ENCODE measurements around the gene DPH5. TPM values are rescaled to one million over a fixed set of nuclear protein-coding genes. Genes with fewer than 3 reads are reported as not detected.

DPH5 gene
- total and polyA plus RNA-seq, 2 donors (not counting 1 experiment from before 2014, with no cell fraction given), result 33.0 to 42.5 TPM

- no peak overlapping the region for H3K9ac ChIP-seq (ENCODE audit: low read length)
- Mint-ChIP-seq H3K4me1 (peaks cover 70% of the 10 kb centered on the region), H3K27ac (peak overlapping the region; percentile 47), H3K4me3 (peak overlapping the region; percentile 14), H3K9me3 (ENCODE audit: insufficient read depth) (peaks cover 1% of the 10 kb centered on the region), H3K27me3 (no peaks in the 10 kb centered on the region)
- no peak for TF ChIP-seq EZH2 (IDR thresholded peaks at IDR 0.05; ENCODE audit: borderline replicate concordance, insufficient read depth, low read depth, low read length, poor library complexity, severe bottlenecking)
- TF ChIP-seq CTCF (IDR thresholded peaks at IDR 0.05), result no peak
- ChIA-PET CTCF (interaction anchor here (0.7 to 2.6 kb wide), 2 partner anchors 43 to 257 kb away, joined by 3 to 9 read pairs; no protein-coding TSS in a partner anchor), POLR2A (interaction anchor here (0.5 kb wide), 1 partner anchor 22 kb away, joined by 12 read pairs; no protein-coding TSS in a partner anchor)
- no peaks in the 10 kb centered on the region for H3K36me3 ChIP-seq (replicated peaks in 1 of 2; ENCODE audit: control extremely low read depth in 1 of 2, control insufficient read depth in 1 of 2, extremely low read depth in 1 of 2, insufficient read depth in 2 of 2, low read length in 1 of 2)
- ATAC-seq (ENCODE audit: low read depth) (no peak), DNase-seq (no peak)
- peaks cover 39 to 68% of the 10 kb centered on the region in 2 donors for H3K4me1 ChIP-seq (ENCODE audit: control insufficient read depth in 2 of 2, insufficient read depth in 2 of 2, low read length in 2 of 2)
- H2AFZ ChIP-seq (ENCODE audit: insufficient read depth, low read depth, low read length, poor library complexity, severe bottlenecking), result no peak overlapping the region
- no peaks in the 10 kb centered on the region for H3K27me3 ChIP-seq (replicated peaks in 1 of 4; ENCODE audit: control extremely low read depth in 1 of 4, control insufficient read depth in 3 of 4, insufficient read depth in 4 of 4, low read length in 3 of 4)
- WGBS (ENCODE audit: insufficient coverage), result 88% methylated on average over 2 of the region's 4 CpGs
- H3K4me2 ChIP-seq (replicated peaks; ENCODE audit: low read depth, low read length, poor library complexity, severe bottlenecking), result peak overlapping the region; percentile 32
- H3K4me3 ChIP-seq (ENCODE audit: control extremely low read depth in 1 of 5, extremely low read depth in 1 of 5, insufficient read depth in 1 of 5, low read depth in 2 of 5, low read length in 4 of 5), result no peak overlapping the region
- peak overlapping the region in 1 of 2 donors; percentile 55 for H3K27ac ChIP-seq (ENCODE audit: low read length in 2 of 2)
- H3K79me2 ChIP-seq (ENCODE audit: control insufficient read depth, insufficient read depth, low read length), result peaks cover 97% of the 10 kb centered on the region
- intact Hi-C loops (cut with micrococcal nuclease), result no loop called here
- H4K20me1 ChIP-seq (ENCODE audit: control insufficient read depth, insufficient read depth, low read length, poor library complexity, severe bottlenecking), result no peaks in the 10 kb centered on the region
- H3K9me3 ChIP-seq (ENCODE audit: control extremely low read depth in 1 of 3, control insufficient read depth in 2 of 3, insufficient read depth in 1 of 3, low read length in 2 of 3), result no peaks in the 10 kb centered on the region
Measured at GRCh38 chr1:101030881-101031280, 5.3 kb upstream of the DPH5 start.

GRCh38 chr1:101029184-101029583, 3.6 kb upstream of the DPH5 start:
- TF ChIP-seq CTCF (IDR thresholded peaks at IDR 0.05) (no peak), EZH2 (IDR thresholded peaks at IDR 0.05; ENCODE audit: borderline replicate concordance, insufficient read depth, low read depth, low read length, poor library complexity, severe bottlenecking) (no peak)
- H3K9ac ChIP-seq (ENCODE audit: low read length), result peak overlapping the region; percentile 89
- Mint-ChIP-seq H3K4me1 (peaks cover 62% of the 10 kb centered on the region), H3K27ac (peak overlapping the region; percentile 70), H3K9me3 (ENCODE audit: insufficient read depth) (peaks cover 1% of the 10 kb centered on the region), H3K27me3 (no peaks in the 10 kb centered on the region), H3K4me3 (peak overlapping the region; percentile 73)
- H2AFZ ChIP-seq (ENCODE audit: insufficient read depth, low read depth, low read length, poor library complexity, severe bottlenecking), result peak overlapping the region; percentile 4
- H4K20me1 ChIP-seq (ENCODE audit: control insufficient read depth, insufficient read depth, low read length, poor library complexity, severe bottlenecking), result no peaks in the 10 kb centered on the region
- H3K4me2 ChIP-seq (replicated peaks; ENCODE audit: low read depth, low read length, poor library complexity, severe bottlenecking), result peak overlapping the region; percentile 80
- WGBS (ENCODE audit: insufficient coverage), result no CpG with 5 or more reads among the region's 1 CpG
- CTCF ChIA-PET, result interaction anchor here (0.9 to 4.8 kb wide), 4 partner anchors 209 to 328 kb away, joined by 3 to 24 read pairs (median 6); no protein-coding TSS in a partner anchor
- H3K79me2 ChIP-seq (ENCODE audit: control insufficient read depth, insufficient read depth, low read length), result peaks cover 97% of the 10 kb centered on the region
- H3K27me3 ChIP-seq (replicated peaks in 1 of 4; ENCODE audit: control extremely low read depth in 1 of 4, control insufficient read depth in 3 of 4, insufficient read depth in 4 of 4, low read length in 3 of 4), result no peaks in the 10 kb centered on the region
- H3K4me1 ChIP-seq (ENCODE audit: control insufficient read depth in 2 of 2, insufficient read depth in 2 of 2, low read length in 2 of 2), result peaks cover 45 to 59% of the 10 kb centered on the region in 2 donors
- peak overlapping the region; percentile 57 to 85 for H3K27ac ChIP-seq (ENCODE audit: low read length in 2 of 2)
- no peaks in the 10 kb centered on the region for H3K9me3 ChIP-seq (ENCODE audit: control extremely low read depth in 1 of 3, control insufficient read depth in 2 of 3, insufficient read depth in 1 of 3, low read length in 2 of 3)
- no peaks in the 10 kb centered on the region for H3K36me3 ChIP-seq (replicated peaks in 1 of 2; ENCODE audit: control extremely low read depth in 1 of 2, control insufficient read depth in 1 of 2, extremely low read depth in 1 of 2, insufficient read depth in 2 of 2, low read length in 1 of 2)
- POLR2A ChIA-PET, result interaction anchor here (2.1 kb wide), 1 partner anchor 209 kb away, joined by 8 read pairs; no protein-coding TSS in a partner anchor
- intact Hi-C loops (cut with micrococcal nuclease), result loop anchor here (5.0 to 10.0 kb wide), 5 partner anchors 38 to 278 kb away; no protein-coding TSS in a partner anchor
- DNase-seq, result no peak
- peak overlapping the region in 3 of 5 experiments; percentile 34 to 95 (median 36) for H3K4me3 ChIP-seq (ENCODE audit: control extremely low read depth in 1 of 5, extremely low read depth in 1 of 5, insufficient read depth in 1 of 5, low read depth in 2 of 5, low read length in 4 of 5)
- no peak for ATAC-seq (ENCODE audit: low read depth)
